HepG2 (cell line): ENCODE measurements around the gene TOPBP1. TPM values are rescaled to one million over a fixed set of nuclear protein-coding genes. Genes with fewer than 3 reads are reported as not detected.
A peak's percentile ranks its signal among the peaks of the same experiment; 100 is the strongest.

ENCODE experiments used
- ATM ChIP-seq: fragments of 450-650 bp; IDR thresholded peaks from 2 replicates; pipeline ENCODE4 v1.7.1; 2017; ENCODE audit warnings: mild to moderate bottlenecking, borderline replicate concordance
- CCDC6 ChIP-seq: sonication (generic); formaldehyde crosslinking; IDR thresholded peaks from 2 replicates; pipeline ENCODE4 v1.8.1; 2022; ENCODE audit warnings: mild to moderate bottlenecking, missing genetic modification reagents, moderate library complexity
- CENPT ChIP-seq: sonication (generic); formaldehyde crosslinking; IDR thresholded peaks from 2 replicates; pipeline ENCODE4 v1.8.0; 2022; ENCODE audit warnings: low read depth, mild to moderate bottlenecking, moderate library complexity, missing genetic modification reagents
- FOXJ3 ChIP-seq: sonication (generic); formaldehyde crosslinking; IDR thresholded peaks from 2 replicates; pipeline ENCODE4 v1.4.0; 2020; ENCODE audit warnings: missing genetic modification reagents, mild to moderate bottlenecking, borderline replicate concordance
- HES4 ChIP-seq: sonication (generic); formaldehyde crosslinking; IDR thresholded peaks from 2 replicates; pipeline ENCODE4 v1.9.0; 2021; ENCODE audit warnings: mild to moderate bottlenecking, missing genetic modification reagents, borderline replicate concordance
- KDM4B ChIP-seq: sonication (generic); formaldehyde crosslinking; IDR thresholded peaks from 2 replicates; pipeline ENCODE4 v1.4.0; 2020; ENCODE audit warnings: missing genetic modification reagents
- MAZ ChIP-seq, 2 experiments: sonication (generic) in 1 of 2; formaldehyde crosslinking in 1 of 2; IDR thresholded peaks; 2 replicates each; pipeline versions ENCODE4 v1.5.0 to v1.6.1; 2012 to 2020; ENCODE audit warnings: low read depth in 2 of 2, mild to moderate bottlenecking in 2 of 2, borderline replicate concordance in 1 of 2, improper control_type of control experiment in 1 of 2, low read length in 1 of 2, missing genetic modification reagents in 1 of 2, moderate library complexity in 1 of 2
- NR2F6 ChIP-seq, 2 experiments: IDR thresholded peaks; 2 replicates each; pipeline ENCODE4 v1.6.1; 2016; ENCODE audit warnings: antibody characterized with exemption in 1 of 2, mild to moderate bottlenecking in 1 of 2
- POGZ ChIP-seq: sonication (generic); formaldehyde crosslinking; IDR thresholded peaks from 2 replicates; pipeline ENCODE4 v1.4.0; 2020; ENCODE audit warnings: mild to moderate bottlenecking, missing genetic modification reagents
- RARG ChIP-seq: sonication (generic); formaldehyde crosslinking; IDR thresholded peaks from 2 replicates; pipeline ENCODE4 v1.4.0; 2020; ENCODE audit warnings: low read depth, mild to moderate bottlenecking, missing genetic modification reagents
- RNF2 ChIP-seq: fragments of 450-650 bp; conservative IDR thresholded peaks from 2 replicates; pipeline ENCODE4 v1.6.1; 2016; ENCODE audit warnings: low read depth
- SNAI1 ChIP-seq: sonication (generic); formaldehyde crosslinking; IDR thresholded peaks from 2 replicates; pipeline ENCODE4 v1.5.0; 2020; ENCODE audit warnings: mild to moderate bottlenecking, missing genetic modification reagents, borderline replicate concordance
- TARDBP ChIP-seq: sonication (generic); formaldehyde crosslinking; IDR thresholded peaks from 2 replicates; pipeline ENCODE4 v1.8.0; 2022; ENCODE audit warnings: mild to moderate bottlenecking, missing genetic modification reagents
- TCF7 ChIP-seq: sonication (generic); IDR thresholded peaks from 2 replicates; pipeline ENCODE4 v1.6.1; 2016; ENCODE audit warnings: antibody characterized with exemption, low read depth
- TOE1 ChIP-seq: sonication (generic); formaldehyde crosslinking; IDR thresholded peaks from 2 replicates; pipeline ENCODE4 v1.4.0; 2020; ENCODE audit warnings: mild to moderate bottlenecking, missing genetic modification reagents
- XBP1 ChIP-seq: sonication (generic); formaldehyde crosslinking; IDR thresholded peaks from 2 replicates; pipeline ENCODE4 v1.5.0; 2020; ENCODE audit warnings: missing genetic modification reagents
- ZNF589 ChIP-seq: sonication (generic); formaldehyde crosslinking; conservative IDR thresholded peaks from 2 replicates; pipeline ENCODE4 v1.8.0; 2022; ENCODE audit warnings: mild to moderate bottlenecking, moderate library complexity, missing genetic modification reagents
- ZNF605 ChIP-seq: sonication (generic); formaldehyde crosslinking; IDR thresholded peaks from 2 replicates; pipeline ENCODE4 v1.8.0; 2022; ENCODE audit warnings: mild to moderate bottlenecking, missing genetic modification reagents
- polyA plus RNA-seq, 8 experiments: library from polyadenylated mRNA; depleted of rRNA in 3 of 8; stranded (reverse) in 7 of 8; unstranded in 1 of 8; fragments of >200 nt; fragmentation: Illumina TruSeq in 4 of 8; extraction: Trizol in 4 of 8; gene quantifications; 2 replicates each; pipeline versions ENCODE4 v1.2.1 to v1.2.3, GENCODE V29; 2011 to 2016; ENCODE audit warnings: low read depth in 4 of 8, missing spikeins in 1 of 8, mixed read lengths in 1 of 8; ENCODE audit not compliant: insufficient read depth in 1 of 8
- total RNA-seq, 5 experiments: library from RNA; depleted of rRNA; stranded (reverse); fragments of >200 nt; fragmentation: Illumina TruSeq; extraction: Trizol; gene quantifications; 2 replicates each; pipeline ENCODE4 v1.2.3, GENCODE V29; 2016; ENCODE audit warnings: low read depth in 1 of 5
- TF ChIP-seq, protein P1 (sequence below): sonication (generic); formaldehyde crosslinking; IDR thresholded peaks from 2 replicates; pipeline ENCODE4 v1.4.0; 2020; ENCODE audit warnings: missing genetic modification reagents
- TF ChIP-seq, protein P2 (sequence below): sonication (generic); formaldehyde crosslinking; IDR thresholded peaks from 2 replicates; pipeline ENCODE4 v1.5.1; 2020; ENCODE audit warnings: mild to moderate bottlenecking, missing genetic modification reagents
- TF ChIP-seq, protein P3 (sequence below): sonication (generic); formaldehyde crosslinking; IDR thresholded peaks from 2 replicates; pipeline ENCODE4 v1.4.0; 2020; ENCODE audit warnings: missing genetic modification reagents
- TF ChIP-seq, protein P4 (sequence below): sonication (generic); formaldehyde crosslinking; IDR thresholded peaks from 2 replicates; pipeline ENCODE4 v1.4.0; 2020; ENCODE audit warnings: mild to moderate bottlenecking, missing genetic modification reagents

TOPBP1 gene
- total and polyA plus RNA-seq, 2 of the 13 experiments (the other 11 are each of a cell fraction or from before 2014, with no cell fraction given): 24.3 to 42.9 TPM

GRCh38 chr3:133633439-133633838 is 28.3 kb downstream of the TOPBP1 start (continued):
- peak; percentile 44; the same call in 1 of the 2 replicates for TF ChIP-seq POGZ (CRISPR knock-in tag)
- TF ChIP-seq ZNF589 (CRISPR knock-in tag): no peak
- TF ChIP-seq HES4 (CRISPR knock-in tag): no peak
- peak; percentile 41; the same call in 1 of the 2 replicates for TF ChIP-seq TCF7
- TF ChIP-seq MAZ (IDR thresholded peaks at IDR 0.05; ENCODE audit: borderline replicate concordance, low read depth, low read length): no peak
- no peak for TF ChIP-seq MAZ (CRISPR knock-in tag; IDR thresholded peaks at IDR 0.05; ENCODE audit: low read depth)
- TF ChIP-seq TOE1: no peak
- TF ChIP-seq, protein P1, sequence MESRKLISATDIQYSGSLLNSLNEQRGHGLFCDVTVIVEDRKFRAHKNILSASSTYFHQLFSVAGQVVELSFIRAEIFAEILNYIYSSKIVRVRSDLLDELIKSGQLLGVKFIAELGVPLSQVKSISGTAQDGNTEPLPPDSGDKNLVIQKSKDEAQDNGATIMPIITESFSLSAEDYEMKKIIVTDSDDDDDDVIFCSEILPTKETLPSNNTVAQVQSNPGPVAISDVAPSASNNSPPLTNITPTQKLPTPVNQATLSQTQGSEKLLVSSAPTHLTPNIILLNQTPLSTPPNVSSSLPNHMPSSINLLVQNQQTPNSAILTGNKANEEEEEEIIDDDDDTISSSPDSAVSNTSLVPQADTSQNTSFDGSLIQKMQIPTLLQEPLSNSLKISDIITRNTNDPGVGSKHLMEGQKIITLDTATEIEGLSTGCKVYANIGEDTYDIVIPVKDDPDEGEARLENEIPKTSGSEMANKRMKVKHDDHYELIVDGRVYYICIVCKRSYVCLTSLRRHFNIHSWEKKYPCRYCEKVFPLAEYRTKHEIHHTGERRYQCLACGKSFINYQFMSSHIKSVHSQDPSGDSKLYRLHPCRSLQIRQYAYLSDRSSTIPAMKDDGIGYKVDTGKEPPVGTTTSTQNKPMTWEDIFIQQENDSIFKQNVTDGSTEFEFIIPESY (CRISPR knock-in tag): no peak
- TF ChIP-seq XBP1 (CRISPR knock-in tag): no peak
- no peak for TF ChIP-seq ZNF605
- no peak for TF ChIP-seq TARDBP (CRISPR knock-in tag)
- peak; percentile 20; the same call in 1 of the 2 replicates for TF ChIP-seq FOXJ3
- TF ChIP-seq CENPT (CRISPR knock-in tag): no peak
- TF ChIP-seq, protein P2, sequence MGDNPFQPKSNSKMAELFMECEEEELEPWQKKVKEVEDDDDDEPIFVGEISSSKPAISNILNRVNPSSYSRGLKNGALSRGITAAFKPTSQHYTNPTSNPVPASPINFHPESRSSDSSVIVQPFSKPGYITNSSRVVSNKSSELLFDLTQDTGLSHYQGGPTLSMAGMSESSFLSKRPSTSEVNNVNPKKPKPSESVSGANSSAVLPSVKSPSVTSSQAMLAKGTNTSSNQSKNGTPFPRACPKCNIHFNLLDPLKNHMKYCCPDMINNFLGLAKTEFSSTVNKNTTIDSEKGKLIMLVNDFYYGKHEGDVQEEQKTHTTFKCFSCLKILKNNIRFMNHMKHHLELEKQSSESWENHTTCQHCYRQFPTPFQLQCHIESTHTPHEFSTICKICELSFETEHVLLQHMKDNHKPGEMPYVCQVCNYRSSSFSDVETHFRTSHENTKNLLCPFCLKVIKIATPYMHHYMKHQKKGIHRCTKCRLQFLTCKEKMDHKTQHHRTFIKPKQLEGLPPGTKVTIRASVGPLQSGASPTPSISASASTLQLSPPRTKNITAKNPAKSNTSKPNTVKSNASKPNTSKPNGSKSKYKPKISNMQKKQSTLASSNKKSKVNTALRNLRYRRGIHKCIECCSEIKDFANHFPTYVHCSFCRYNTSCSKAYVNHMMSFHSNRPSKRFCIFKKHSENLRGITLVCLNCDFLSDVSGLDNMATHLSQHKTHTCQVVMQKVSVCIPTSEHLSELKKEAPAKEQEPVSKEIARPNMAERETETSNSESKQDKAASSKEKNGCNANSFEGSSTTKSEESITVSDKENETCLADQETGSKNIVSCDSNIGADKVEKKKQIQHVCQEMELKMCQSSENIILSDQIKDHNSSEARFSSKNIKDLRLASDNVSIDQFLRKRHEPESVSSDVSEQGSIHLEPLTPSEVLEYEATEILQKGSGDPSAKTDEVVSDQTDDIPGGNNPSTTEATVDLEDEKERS (CRISPR knock-in tag): 0 out of 2 replicates have a peak, but pooled peaks have one; percentile 58
- no peak for TF ChIP-seq NR2F6 (IDR thresholded peaks at IDR 0.05)
- peak; percentile 37; the same call in 1 of the 2 replicates for TF ChIP-seq NR2F6 (CRISPR knock-in tag; IDR thresholded peaks at IDR 0.05)
- no peak for TF ChIP-seq CCDC6
- no peak for TF ChIP-seq RARG (CRISPR knock-in tag)
- TF ChIP-seq ATM: no peak
- TF ChIP-seq, protein P3, sequence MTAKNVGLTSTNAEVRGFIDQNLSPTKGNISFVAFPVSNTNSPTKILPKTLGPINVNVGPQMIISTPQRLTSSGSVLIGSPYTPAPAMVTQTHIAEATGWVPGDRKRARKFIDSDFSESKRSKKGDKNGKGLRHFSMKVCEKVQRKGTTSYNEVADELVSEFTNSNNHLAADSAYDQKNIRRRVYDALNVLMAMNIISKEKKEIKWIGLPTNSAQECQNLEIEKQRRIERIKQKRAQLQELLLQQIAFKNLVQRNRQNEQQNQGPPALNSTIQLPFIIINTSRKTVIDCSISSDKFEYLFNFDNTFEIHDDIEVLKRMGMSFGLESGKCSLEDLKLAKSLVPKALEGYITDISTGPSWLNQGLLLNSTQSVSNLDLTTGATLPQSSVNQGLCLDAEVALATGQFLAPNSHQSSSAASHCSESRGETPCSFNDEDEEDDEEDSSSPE (CRISPR knock-in tag): no peak
- no peak for TF ChIP-seq SNAI1 (CRISPR knock-in tag)
- TF ChIP-seq KDM4B: no peak
- TF ChIP-seq RNF2: no peak
- TF ChIP-seq, protein P4, sequence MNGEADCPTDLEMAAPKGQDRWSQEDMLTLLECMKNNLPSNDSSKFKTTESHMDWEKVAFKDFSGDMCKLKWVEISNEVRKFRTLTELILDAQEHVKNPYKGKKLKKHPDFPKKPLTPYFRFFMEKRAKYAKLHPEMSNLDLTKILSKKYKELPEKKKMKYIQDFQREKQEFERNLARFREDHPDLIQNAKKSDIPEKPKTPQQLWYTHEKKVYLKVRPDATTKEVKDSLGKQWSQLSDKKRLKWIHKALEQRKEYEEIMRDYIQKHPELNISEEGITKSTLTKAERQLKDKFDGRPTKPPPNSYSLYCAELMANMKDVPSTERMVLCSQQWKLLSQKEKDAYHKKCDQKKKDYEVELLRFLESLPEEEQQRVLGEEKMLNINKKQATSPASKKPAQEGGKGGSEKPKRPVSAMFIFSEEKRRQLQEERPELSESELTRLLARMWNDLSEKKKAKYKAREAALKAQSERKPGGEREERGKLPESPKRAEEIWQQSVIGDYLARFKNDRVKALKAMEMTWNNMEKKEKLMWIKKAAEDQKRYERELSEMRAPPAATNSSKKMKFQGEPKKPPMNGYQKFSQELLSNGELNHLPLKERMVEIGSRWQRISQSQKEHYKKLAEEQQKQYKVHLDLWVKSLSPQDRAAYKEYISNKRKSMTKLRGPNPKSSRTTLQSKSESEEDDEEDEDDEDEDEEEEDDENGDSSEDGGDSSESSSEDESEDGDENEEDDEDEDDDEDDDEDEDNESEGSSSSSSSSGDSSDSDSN: no peak
